H9 (cell line): ENCODE measurements around the gene MYBPHL. TPM values are rescaled to one million over a fixed set of nuclear protein-coding genes. Genes with fewer than 3 reads are reported as not detected.

Experiments used
- DNase-seq: peaks from one replicate; pipeline ENCODE4 v3.0.0-alpha.2; 2017
- H2AFZ ChIP-seq: one replicate; pipeline ENCODE4 v1.6.1; 2013; ENCODE audit warnings: mild to moderate bottlenecking, low read length, control low read depth, moderate library complexity
- H2AK5ac ChIP-seq: 2 replicates; pipeline ENCODE4 v1.6.1; 2013; ENCODE audit warnings: low read length, control low read depth, mixed read lengths; ENCODE audit not compliant: insufficient read length
- H2BK120ac ChIP-seq: one replicate; pipeline ENCODE4 v1.6.1; 2013; ENCODE audit warnings: low read depth, mild to moderate bottlenecking, low read length, control low read depth, inconsistent platforms; ENCODE audit not compliant: poor library complexity, severe bottlenecking
- H2BK12ac ChIP-seq: 2 replicates; pipeline ENCODE4 v1.6.1; 2013; ENCODE audit warnings: low read length, control low read depth, mixed read lengths, low read depth; ENCODE audit not compliant: insufficient read length
- H2BK15ac ChIP-seq: 2 replicates; pipeline ENCODE4 v1.6.1; 2013; ENCODE audit warnings: low read depth, low read length, control low read depth
- H2BK20ac ChIP-seq: one replicate; pipeline ENCODE4 v1.6.1; 2013; ENCODE audit warnings: low read depth, mild to moderate bottlenecking, low read length, control low read depth, inconsistent platforms; ENCODE audit not compliant: poor library complexity, severe bottlenecking
- H2BK5ac ChIP-seq: 2 replicates; pipeline ENCODE4 v1.6.1; 2013; ENCODE audit warnings: low read length, control low read depth, mixed read lengths; ENCODE audit not compliant: insufficient read length
- H3K14ac ChIP-seq: 2 replicates; pipeline ENCODE4 v1.6.1; 2013; ENCODE audit warnings: low read length, control low read depth; ENCODE audit not compliant: insufficient read depth
- H3K18ac ChIP-seq: 2 replicates; pipeline ENCODE4 v1.6.1; 2013; ENCODE audit warnings: low read depth, mild to moderate bottlenecking, mixed read lengths, low read length, control low read depth; ENCODE audit not compliant: insufficient read length
- H3K23ac ChIP-seq: 2 replicates; pipeline ENCODE4 v1.6.1; 2013; ENCODE audit warnings: low read length, control low read depth, mixed read lengths, low read depth; ENCODE audit not compliant: insufficient read length
- H3K23me2 ChIP-seq: 2 replicates; pipeline ENCODE4 v1.6.1; 2013; ENCODE audit warnings: low read depth, mild to moderate bottlenecking, mixed read lengths, low read length, control low read depth; ENCODE audit not compliant: insufficient read length, poor library complexity, severe bottlenecking
- H3K27ac ChIP-seq: 2 replicates; pipeline ENCODE4 v1.5.1; 2013; ENCODE audit warnings: low read length, control low read depth, mixed read lengths, low read depth; ENCODE audit not compliant: insufficient read length
- H3K27me3 ChIP-seq: 2 replicates; pipeline ENCODE4 v1.6.1; 2013; ENCODE audit warnings: low read length, control low read depth, inconsistent platforms; ENCODE audit not compliant: insufficient read depth
- H3K4ac ChIP-seq: 2 replicates; pipeline ENCODE4 v1.6.1; 2013; ENCODE audit warnings: low read depth, mild to moderate bottlenecking, control low read depth, inconsistent platforms, low read length, moderate library complexity
- H3K4me1 ChIP-seq: 2 replicates; pipeline ENCODE4 v1.6.1; 2013; ENCODE audit warnings: low read length, control low read depth, inconsistent platforms; ENCODE audit not compliant: insufficient read depth
- H3K4me2 ChIP-seq: 2 replicates; pipeline ENCODE4 v1.6.1; 2013; ENCODE audit warnings: low read length, control low read depth, mixed read lengths; ENCODE audit not compliant: insufficient read length, insufficient read depth
- H3K56ac ChIP-seq: 2 replicates; pipeline ENCODE4 v1.6.1; 2013; ENCODE audit warnings: low read depth, mild to moderate bottlenecking, mixed read lengths, low read length, control low read depth; ENCODE audit not compliant: insufficient read length
- H3K79me1 ChIP-seq: 2 replicates; pipeline ENCODE4 v1.6.1; 2013; ENCODE audit warnings: low read depth, mild to moderate bottlenecking, moderate library complexity, low read length, control low read depth, inconsistent platforms; ENCODE audit not compliant: insufficient read depth, poor library complexity, severe bottlenecking
- H3K79me2 ChIP-seq: 2 replicates; pipeline ENCODE4 v1.6.1; 2013; ENCODE audit warnings: low read length, control low read depth, inconsistent platforms; ENCODE audit not compliant: insufficient read depth
- H3K9ac ChIP-seq: 2 replicates; pipeline ENCODE4 v1.6.1; 2013; ENCODE audit warnings: low read length, control low read depth, mixed read lengths; ENCODE audit not compliant: insufficient read length; ENCODE audit errors: extremely low read depth
- H3K9me3 ChIP-seq: one replicate; pipeline ENCODE4 v1.6.1; 2013; ENCODE audit warnings: low read depth, low read length, inconsistent platforms; ENCODE audit not compliant: control insufficient read depth
- H3T11ph ChIP-seq: one replicate; pipeline ENCODE4 v1.6.1; 2013; ENCODE audit warnings: mild to moderate bottlenecking, low read length, control low read depth, inconsistent platforms
- H4K20me1 ChIP-seq: one replicate; pipeline ENCODE4 v1.6.1; 2013; ENCODE audit not compliant: control insufficient read depth, insufficient read length, insufficient read depth
- H4K5ac ChIP-seq: 2 replicates; pipeline ENCODE4 v1.6.1; 2013; ENCODE audit warnings: low read depth, mild to moderate bottlenecking, mixed read lengths, low read length, control low read depth; ENCODE audit not compliant: insufficient read length
- H4K8ac ChIP-seq: replicated peaks from 2 replicates; pipeline ENCODE4 v1.6.1; 2013; ENCODE audit warnings: low read length, control low read depth, mixed read lengths, low read depth; ENCODE audit not compliant: insufficient read length
- H4K91ac ChIP-seq: 2 replicates; pipeline ENCODE4 v1.6.1; 2013; ENCODE audit warnings: low read depth, mild to moderate bottlenecking, moderate library complexity, mixed read lengths, low read length, control low read depth; ENCODE audit not compliant: insufficient read length
- H3K27ac Mint-ChIP-seq, 3 experiments: 2 replicates in 2 of 3; 3 replicates in 1 of 3; pipeline ENCODE4 v1.8.0; 2020 to 2021; ENCODE audit warnings: mixed read lengths in 3 of 3, mild to moderate bottlenecking in 1 of 3, moderate library complexity in 1 of 3
- H3K27me3 Mint-ChIP-seq: 2 replicates; pipeline ENCODE4 v1.8.0; 2021; ENCODE audit warnings: low read depth, mild to moderate bottlenecking, moderate library complexity, mixed read lengths
- H3K36me3 Mint-ChIP-seq, 3 experiments: 2 replicates in 2 of 3; 3 replicates in 1 of 3; pipeline ENCODE4 v1.8.0; 2020 to 2021; ENCODE audit warnings: low read depth in 3 of 3, mixed read lengths in 3 of 3; ENCODE audit not compliant: insufficient read depth in 1 of 3
- H3K4me1 Mint-ChIP-seq, 2 experiments: 2 replicates each; pipeline ENCODE4 v1.8.0; 2020; ENCODE audit warnings: mixed read lengths in 2 of 2
- H3K4me3 Mint-ChIP-seq, 2 experiments: 2 replicates in 1 of 2; 3 replicates in 1 of 2; pipeline ENCODE4 v1.8.0; 2020 to 2021; ENCODE audit warnings: mild to moderate bottlenecking in 2 of 2, mixed read lengths in 2 of 2, moderate library complexity in 1 of 2
- H3K9me3 Mint-ChIP-seq, 2 experiments: 2 replicates in 1 of 2; 3 replicates in 1 of 2; pipeline ENCODE4 v1.8.0; 2020; ENCODE audit warnings: mild to moderate bottlenecking in 2 of 2, mixed read lengths in 2 of 2, moderate library complexity in 1 of 2
- CTCF ChIP-seq: fragments of 200-600 bp; sonication (generic); conservative IDR thresholded peaks from 3 replicates; pipeline ENCODE4 v1.8.0; 2021; ENCODE audit warnings: antibody characterized with exemption, mild to moderate bottlenecking
- WGBS: extraction: QIAGEN DNeasy Blood & Tissue Kit; methylation state at CpG from one replicate; pipeline ENCODE4 v1.1.7; 2013; ENCODE audit warnings: missing lambda C conversion rate, low lambda C conversion rate, mixed read lengths; ENCODE audit not compliant: insufficient read length; ENCODE audit errors: extremely low coverage; 5-methylcytosine and 5-hydroxymethylcytosine counted together
- total RNA-seq: library from RNA; stranded (reverse); gene quantifications from 2 replicates; pipeline ENCODE4 v1.2.1, GENCODE V29; 2021

Gene MYBPHL
- total RNA-seq, 1 experiment from 2014 or later: 0.59 TPM

GRCh38 chr1:109262231-109263055 lies 44.4 kb downstream of the MYBPHL start:
- peaks cover 18 to 32% of the 10 kb centered on the region in 2 experiments for H3K4me1 Mint-ChIP-seq
- no peaks in the 10 kb centered on the region; the same call in 1 of the 2 replicates for H3K4me1 ChIP-seq
- no peaks in the 10 kb centered on the region for H3K27me3 ChIP-seq
- H3K18ac ChIP-seq: no peak overlapping the region
- DNase-seq: no peak
- H3K27me3 Mint-ChIP-seq: no peaks in the 10 kb centered on the region
- no peak overlapping the region for H4K8ac ChIP-seq
- H3K27ac ChIP-seq: no peak overlapping the region
- no peaks in the 10 kb centered on the region for H3K23me2 ChIP-seq
- H3K79me1 ChIP-seq: no peaks in the 10 kb centered on the region
- H4K5ac ChIP-seq: no peak overlapping the region
- peak overlapping the region in 1 of 3 experiments; percentile 83; a peak in 1 of 7 replicates for H3K27ac Mint-ChIP-seq
- no peak overlapping the region for H2AFZ ChIP-seq
- no peak overlapping the region for H2AK5ac ChIP-seq
- no peaks in the 10 kb centered on the region for H3K9me3 ChIP-seq
- H2BK5ac ChIP-seq: no peak overlapping the region
- no peak overlapping the region for H3T11ph ChIP-seq
- no peak overlapping the region for H3K4me2 ChIP-seq
- H3K4me3 Mint-ChIP-seq: no peak overlapping the region
- H3K9me3 Mint-ChIP-seq: no peaks in the 10 kb centered on the region
- H4K91ac ChIP-seq: no peak overlapping the region
- peaks cover 6 to 38% (median 25%) of the 10 kb centered on the region in 3 experiments; a peak in 6 of 7 replicates for H3K36me3 Mint-ChIP-seq
- H2BK20ac ChIP-seq: no peak overlapping the region
- no CpG with 5 or more reads among the region's 22 CpGs for WGBS
- H2BK15ac ChIP-seq: no peak overlapping the region
- no peak overlapping the region for H3K56ac ChIP-seq
- no peak for TF ChIP-seq CTCF
- H3K23ac ChIP-seq: no peak overlapping the region
- no peaks in the 10 kb centered on the region for H3K79me2 ChIP-seq
- no peak overlapping the region for H3K9ac ChIP-seq
- no peaks in the 10 kb centered on the region for H4K20me1 ChIP-seq
- no peak overlapping the region for H3K4ac ChIP-seq
- H2BK120ac ChIP-seq: no peak overlapping the region
- no peak overlapping the region for H2BK12ac ChIP-seq
- H3K14ac ChIP-seq: no peak overlapping the region
